Measurements from ENCODE around the gene THUMPD2.

Gene THUMPD2

GRCh38 chr2:39778775-39779340, at the start of gene THUMPD2:
THUMPD2 (minus strand) TSS chr2:39779258; CDS start chr2:39779239, 19 bp downstream.
- no peak for TF ChIP-seq CTCF (IDR thresholded peaks at IDR 0.05; ENCODE audit: low read depth, low read length, poor library complexity, severe bottlenecking)
- TF ChIP-seq EZH2phosphoT487 (IDR thresholded peaks at IDR 0.05; ENCODE audit: borderline replicate concordance, low read length), result no peak
- H3K27ac ChIP-seq (ENCODE audit: low read depth, low read length), result peak within 1 kb of the TSS; percentile 49
- peaks cover 28% of the 10 kb centered on the region for H3K36me3 ChIP-seq (ENCODE audit: control insufficient read depth, low read length)
- H3K4me1 ChIP-seq (ENCODE audit: control insufficient read depth, low read length), result peaks cover 26% of the 10 kb centered on the region
- H4K20me1 ChIP-seq (ENCODE audit: control insufficient read depth, insufficient read depth, low read depth, low read length), result no peaks in the 10 kb centered on the region
- H3F3A ChIP-seq (ENCODE audit: control insufficient read depth, insufficient read depth), result no peaks in the 10 kb centered on the region
- H3K9me3 ChIP-seq (ENCODE audit: control insufficient read depth, insufficient read depth, low read length), result no peaks in the 10 kb centered on the region
- H3K79me2 ChIP-seq (ENCODE audit: control insufficient read depth, low read length), result peaks cover 52% of the 10 kb centered on the region
- H3K4me3 ChIP-seq (ENCODE audit: low read length), result peak within 1 kb of the TSS; percentile 80
- peak within 1 kb of the TSS; percentile 72 for H3K4me2 ChIP-seq (ENCODE audit: low read length)
- H3K27me3 ChIP-seq (ENCODE audit: control insufficient read depth, low read length), result no peaks in the 10 kb centered on the region
- H3K9me2 ChIP-seq (replicated peaks; ENCODE audit: control insufficient read depth, low read length), result no peaks in the 10 kb centered on the region

- Histone ChIP-seq H3K9me2 (replicated peaks; ENCODE audit: control insufficient read depth, low read length) (no peaks in the 10 kb centered on the region), H3K4me3 (ENCODE audit: low read length) (no peak overlapping the region), H3K36me3 (ENCODE audit: control insufficient read depth, low read length) (no peaks in the 10 kb centered on the region), H3K4me1 (ENCODE audit: control insufficient read depth, low read length) (no peaks in the 10 kb centered on the region), H3K27me3 (ENCODE audit: control insufficient read depth, low read length) (no peaks in the 10 kb centered on the region), H3K4me2 (ENCODE audit: low read length) (no peak overlapping the region), H3K79me2 (ENCODE audit: control insufficient read depth, low read length) (no peaks in the 10 kb centered on the region), H3K9me3 (ENCODE audit: control insufficient read depth, insufficient read depth, low read length) (no peaks in the 10 kb centered on the region), H4K20me1 (ENCODE audit: control insufficient read depth, insufficient read depth, low read depth, low read length) (no peaks in the 10 kb centered on the region), H3F3A (ENCODE audit: control insufficient read depth, insufficient read depth) (no peaks in the 10 kb centered on the region), H3K27ac (ENCODE audit: low read depth, low read length) (no peak overlapping the region)
- TF ChIP-seq EZH2phosphoT487 (IDR thresholded peaks at IDR 0.05; ENCODE audit: borderline replicate concordance, low read length), result no peak
- no peak for TF ChIP-seq CTCF (IDR thresholded peaks at IDR 0.05; ENCODE audit: low read depth, low read length, poor library complexity, severe bottlenecking)
Observed at GRCh38 chr2:39821871-39822270, 42.8 kb upstream of the THUMPD2 start.

- no peaks in the 10 kb centered on the region for H3K4me1 ChIP-seq (ENCODE audit: control insufficient read depth, low read length)
- no peaks in the 10 kb centered on the region for H3K9me2 ChIP-seq (replicated peaks; ENCODE audit: control insufficient read depth, low read length)
- TF ChIP-seq CTCF (IDR thresholded peaks at IDR 0.05; ENCODE audit: low read depth, low read length, poor library complexity, severe bottlenecking) (no peak), EZH2phosphoT487 (IDR thresholded peaks at IDR 0.05; ENCODE audit: borderline replicate concordance, low read length) (no peak)
- H3K27me3 ChIP-seq (ENCODE audit: control insufficient read depth, low read length), result no peaks in the 10 kb centered on the region
- no peaks in the 10 kb centered on the region for H3K79me2 ChIP-seq (ENCODE audit: control insufficient read depth, low read length)
- H3K9me3 ChIP-seq (ENCODE audit: control insufficient read depth, insufficient read depth, low read length), result no peaks in the 10 kb centered on the region
- no peaks in the 10 kb centered on the region for H3K36me3 ChIP-seq (ENCODE audit: control insufficient read depth, low read length)
- no peak overlapping the region for H3K4me3 ChIP-seq (ENCODE audit: low read length)
- H4K20me1 ChIP-seq (ENCODE audit: control insufficient read depth, insufficient read depth, low read depth, low read length), result no peaks in the 10 kb centered on the region
- no peaks in the 10 kb centered on the region for H3F3A ChIP-seq (ENCODE audit: control insufficient read depth, insufficient read depth)
- H3K27ac ChIP-seq (ENCODE audit: low read depth, low read length), result no peak overlapping the region
- H3K4me2 ChIP-seq (ENCODE audit: low read length), result no peak overlapping the region
Observed at GRCh38 chr2:39816845-39817244, 37.8 kb upstream of the THUMPD2 start.
